GM21423 (cell line): ENCODE results near the gene KIAA1549.

Source experiments
- ATAC-seq: cut with Tn5 transposase; IDR thresholded peaks from one replicate; pipeline ENCODE4 v1.9.1; 2021; ENCODE audit warnings: mild to moderate bottlenecking, moderate library complexity; ENCODE audit not compliant: unreplicated experiment

Gene KIAA1549

DNA sequence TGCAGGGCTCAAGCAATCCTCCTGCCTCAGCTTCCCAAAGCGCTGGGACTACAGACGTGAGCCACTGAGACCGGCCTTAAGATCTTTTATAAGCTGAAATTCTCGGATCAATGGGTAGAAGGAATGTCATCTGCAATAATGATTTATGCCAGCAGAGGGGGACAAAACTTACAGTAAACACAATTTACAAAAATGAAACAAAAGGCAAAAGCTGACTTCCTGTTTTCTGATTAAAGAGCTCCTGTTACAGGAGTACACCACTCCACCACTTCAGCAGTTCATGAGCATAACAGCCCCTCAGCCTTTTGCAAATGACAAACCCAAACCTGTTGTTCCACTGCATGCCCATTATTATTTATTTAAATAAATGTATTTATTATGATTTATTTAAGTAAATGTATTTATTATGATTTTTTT lies 94.7 kb downstream of the KIAA1549 start:
- ATAC-seq = peak; percentile 84

DNA sequence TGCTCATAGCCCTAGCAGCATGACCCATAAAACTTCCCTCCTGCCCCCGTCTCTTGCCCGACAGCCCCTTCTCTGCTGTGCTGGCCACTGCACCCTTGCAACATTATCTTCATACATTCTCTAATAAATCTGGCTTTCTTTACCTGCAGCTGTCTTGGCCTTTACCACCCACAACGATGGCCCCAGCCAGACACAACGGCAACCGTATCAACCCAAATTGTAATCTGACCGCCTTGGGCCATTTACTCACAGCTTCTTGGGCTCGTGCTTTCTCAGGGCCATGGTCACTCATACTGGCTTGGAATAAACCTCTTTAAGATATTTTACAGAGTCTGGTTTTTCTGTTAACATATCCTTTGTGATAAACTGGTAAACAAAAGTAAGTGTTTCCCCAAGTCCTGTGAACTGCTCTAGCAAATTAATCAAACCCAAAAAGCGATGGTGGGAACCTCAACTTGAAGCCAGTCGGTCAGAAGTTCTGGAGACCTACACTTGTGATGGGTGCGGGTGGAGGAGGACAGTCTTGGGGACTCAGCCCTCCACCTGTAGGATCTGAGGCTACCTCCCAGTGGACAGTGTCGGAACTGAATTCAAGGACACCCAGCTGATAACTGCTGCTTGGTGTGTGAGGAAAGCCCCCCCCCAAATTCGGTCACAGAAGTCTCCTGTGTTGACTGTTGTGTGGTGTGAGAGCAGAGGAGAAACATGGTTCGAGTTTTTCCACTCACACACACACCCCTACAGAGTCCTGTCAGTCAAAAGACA lies 95.6 kb downstream of the KIAA1549 start:
- ATAC-seq = no peak

DNA sequence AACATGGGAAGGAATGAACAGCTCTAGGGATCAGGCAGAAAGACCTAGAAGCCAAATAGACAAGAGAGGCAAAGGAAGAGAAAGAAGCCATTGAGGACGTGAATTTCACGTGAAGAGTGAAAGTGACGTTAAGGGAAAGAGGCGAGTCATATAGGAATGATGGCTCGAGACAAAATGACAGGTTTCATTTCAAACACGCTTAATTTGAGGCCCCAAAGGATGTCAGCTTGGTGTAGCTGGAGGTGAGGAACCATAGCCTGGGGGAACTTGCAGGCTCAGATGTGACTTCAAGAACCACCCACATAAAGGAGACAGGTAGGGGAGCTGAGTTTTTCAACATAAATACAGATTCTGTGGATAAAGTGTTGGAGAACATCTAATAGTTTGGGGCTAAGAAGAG lies 98.9 kb downstream of the KIAA1549 start:
- no peak for ATAC-seq

DNA sequence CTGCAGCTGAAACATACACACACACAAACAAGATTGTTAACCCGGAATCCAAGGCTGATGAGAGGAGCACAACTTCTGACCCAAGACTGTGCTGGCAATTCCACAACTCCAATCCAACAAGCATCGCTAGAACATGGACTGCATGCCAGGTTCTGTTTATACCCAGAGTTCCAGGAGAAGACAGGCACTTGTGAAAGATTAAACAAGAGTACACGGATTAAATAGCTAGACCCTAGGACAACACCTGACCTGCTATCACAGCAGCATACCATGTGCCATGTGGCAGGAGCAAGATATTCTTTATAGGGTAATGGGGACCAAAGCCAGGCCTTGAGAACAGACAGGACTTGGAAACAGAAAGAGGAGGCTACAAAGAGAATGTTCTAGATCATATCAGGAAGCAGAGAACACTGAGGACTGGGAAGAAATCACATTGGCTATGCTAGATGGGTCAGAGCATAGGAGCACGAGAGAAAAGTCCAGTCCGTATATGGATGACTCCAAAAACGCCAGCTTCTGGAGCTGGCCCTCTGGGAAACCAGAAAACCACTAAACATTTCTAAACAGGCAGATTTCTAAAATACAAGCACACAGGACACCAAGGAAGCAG lies 99.5 kb downstream of the KIAA1549 start:
- no peak for ATAC-seq

- no peak for ATAC-seq
Measured at GRCh38 chr7:138880881-138881578, 100.2 kb downstream of the KIAA1549 start.

GRCh38 chr7:138879356-138879755 lies 101.8 kb downstream of the KIAA1549 start:
- ATAC-seq = no peak

GRCh38 chr7:138878856-138879255 lies 102.3 kb downstream of the KIAA1549 start:
- no peak for ATAC-seq

- ATAC-seq = no peak
Measured at GRCh38 chr7:138878051-138878450, 103.1 kb downstream of the KIAA1549 start.

- ATAC-seq = no peak
Measured at GRCh38 chr7:138876326-138876725, 104.9 kb downstream of the KIAA1549 start.

- no peak for ATAC-seq
Measured at GRCh38 chr7:138875794-138876193, 105.4 kb downstream of the KIAA1549 start.

- no peak for ATAC-seq
Measured at GRCh38 chr7:138873220-138873892, 107.8 kb downstream of the KIAA1549 start.

DNA sequence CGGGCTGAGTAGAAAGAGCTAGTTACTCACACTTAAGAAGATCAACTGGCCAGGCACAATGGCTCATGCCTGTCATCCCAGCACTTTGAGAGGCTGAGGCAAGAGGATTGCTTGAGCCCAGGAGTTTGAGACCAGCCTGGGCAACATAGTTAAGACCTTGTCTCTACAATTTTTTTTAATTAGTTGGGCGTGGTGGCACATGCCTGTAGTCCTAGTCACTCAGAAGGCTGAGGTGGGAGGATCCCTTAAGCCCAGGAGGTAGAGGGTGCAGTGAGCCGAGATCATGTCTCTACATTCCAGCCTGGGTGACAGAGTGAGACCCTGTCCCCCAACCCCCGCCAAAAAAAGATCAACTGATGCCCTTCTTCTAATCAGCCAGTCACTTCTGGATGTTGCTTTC lies 108.6 kb downstream of the KIAA1549 start:
- ATAC-seq = no peak

GRCh38 chr7:138871814-138872090 lies 109.4 kb downstream of the KIAA1549 start:
- ATAC-seq = no peak

DNA sequence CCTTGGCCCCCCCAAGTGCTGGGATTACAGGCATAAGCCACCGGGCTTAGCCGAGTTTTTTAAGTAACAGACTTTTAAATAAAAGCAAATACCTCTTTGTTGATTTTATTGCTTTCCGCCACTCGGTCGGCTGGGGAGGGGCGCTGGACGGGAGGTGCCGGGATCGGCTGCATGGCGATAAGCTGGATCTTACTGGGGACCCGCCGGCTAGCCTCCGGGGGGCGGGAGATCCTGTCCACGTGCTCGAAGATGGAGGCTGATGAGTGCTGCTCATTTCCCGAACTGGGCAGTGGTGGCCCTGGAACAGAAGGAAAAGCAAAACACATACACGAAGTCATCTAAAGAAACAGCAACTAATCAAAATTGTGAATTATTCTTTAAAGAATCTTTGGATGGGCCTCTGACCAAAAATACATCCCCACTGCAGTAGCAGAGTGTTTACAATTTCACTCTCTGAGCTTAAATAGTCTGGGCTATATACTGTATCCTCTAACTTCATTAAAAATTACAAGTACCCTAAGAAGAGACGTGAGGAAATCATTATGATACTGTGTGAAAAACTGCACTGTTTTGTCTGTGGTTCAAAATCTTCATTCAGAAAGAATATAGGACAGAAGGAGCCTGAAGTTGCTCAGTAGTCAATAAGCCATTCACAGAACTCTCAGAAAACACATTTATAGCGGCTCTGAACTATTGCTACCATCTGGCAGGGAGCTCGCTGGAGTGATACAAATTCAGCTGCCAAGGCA lies 110.0 kb downstream of the KIAA1549 start:
- ATAC-seq = no peak

DNA sequence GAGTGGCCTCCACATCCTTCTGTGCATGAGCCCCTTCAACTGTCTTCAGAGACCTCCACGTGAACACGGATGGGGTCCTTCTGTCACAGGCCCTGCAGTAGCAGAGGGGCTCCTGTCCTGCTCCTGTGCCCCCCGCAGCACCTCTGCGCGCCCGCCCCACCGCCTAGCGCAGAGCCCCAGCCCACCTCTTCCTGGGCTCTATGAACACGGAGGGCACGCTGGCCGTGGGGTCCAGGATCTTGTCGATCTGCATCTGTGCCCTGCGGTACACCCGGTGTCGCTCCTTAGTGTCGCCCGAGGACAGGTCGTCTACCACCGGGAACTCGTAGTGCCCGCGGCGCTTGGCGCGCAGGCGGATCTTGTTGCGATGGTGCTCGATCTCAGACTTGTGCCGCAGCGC lies 111.8 kb downstream of the KIAA1549 start:
- ATAC-seq = no peak

- ATAC-seq = no peak
Measured at GRCh38 chr7:138868711-138869110, 112.5 kb downstream of the KIAA1549 start.

DNA sequence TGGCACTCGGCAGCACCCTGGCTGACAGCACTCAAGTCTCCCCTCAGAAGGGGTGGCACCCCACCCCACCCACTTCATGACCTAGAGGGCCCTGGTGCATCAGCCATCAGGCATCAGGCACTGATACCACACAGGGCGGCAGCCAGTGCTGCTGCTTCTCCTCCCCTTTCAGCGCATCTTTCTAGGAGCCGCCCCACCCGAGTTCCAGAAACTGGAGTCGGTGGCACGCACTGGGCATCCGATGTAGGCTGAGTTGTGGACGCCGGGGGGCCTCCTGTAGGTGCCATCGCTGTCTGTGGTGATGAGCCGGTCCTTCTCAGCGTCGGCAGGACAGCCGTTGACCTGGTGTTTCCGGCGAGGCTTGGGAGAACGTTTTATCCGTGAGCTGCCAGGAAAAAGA lies 113.4 kb downstream of the KIAA1549 start:
- ATAC-seq = no peak

- ATAC-seq = no peak
Measured at GRCh38 chr7:138866353-138866752, 114.8 kb downstream of the KIAA1549 start.

DNA sequence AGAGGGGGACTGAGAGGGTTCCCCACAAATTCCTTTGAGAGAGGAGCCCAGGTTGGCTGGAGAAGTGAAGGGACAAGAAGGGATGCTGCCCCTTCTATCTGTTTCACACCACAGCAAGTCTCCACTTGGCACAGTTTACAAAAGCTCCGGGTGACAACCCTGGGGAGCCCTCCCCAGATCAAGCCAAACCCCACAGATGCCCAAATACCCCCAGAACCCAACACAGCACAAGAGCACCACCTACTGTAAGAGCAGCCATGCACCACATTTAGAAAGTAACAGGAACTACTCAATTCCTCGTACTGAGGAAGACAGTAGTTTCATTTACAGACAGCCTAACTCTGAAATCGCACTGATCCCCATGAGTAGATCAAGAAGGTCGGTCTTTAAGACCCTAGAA lies 115.3 kb downstream of the KIAA1549 start:
- no peak for ATAC-seq

DNA sequence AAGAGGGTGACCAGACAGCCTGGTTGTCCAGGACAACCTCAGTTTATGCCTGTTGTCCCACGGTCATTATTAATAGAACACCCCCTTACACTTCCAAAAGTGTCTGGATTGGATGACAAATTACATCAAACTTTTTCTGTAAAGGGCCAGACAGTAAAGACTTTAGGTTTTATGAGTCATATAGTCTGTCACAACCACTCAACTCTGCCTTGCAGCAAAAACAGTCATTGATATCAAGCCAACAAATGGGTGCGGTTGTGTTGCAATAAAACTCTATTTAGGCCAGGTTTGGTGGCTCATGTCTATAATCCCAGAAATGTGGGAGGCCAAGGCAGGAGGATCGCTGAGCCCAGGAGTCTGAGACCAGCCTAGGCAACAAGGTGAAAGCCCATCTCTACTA lies 116.5 kb downstream of the KIAA1549 start:
- ATAC-seq = no peak

DNA sequence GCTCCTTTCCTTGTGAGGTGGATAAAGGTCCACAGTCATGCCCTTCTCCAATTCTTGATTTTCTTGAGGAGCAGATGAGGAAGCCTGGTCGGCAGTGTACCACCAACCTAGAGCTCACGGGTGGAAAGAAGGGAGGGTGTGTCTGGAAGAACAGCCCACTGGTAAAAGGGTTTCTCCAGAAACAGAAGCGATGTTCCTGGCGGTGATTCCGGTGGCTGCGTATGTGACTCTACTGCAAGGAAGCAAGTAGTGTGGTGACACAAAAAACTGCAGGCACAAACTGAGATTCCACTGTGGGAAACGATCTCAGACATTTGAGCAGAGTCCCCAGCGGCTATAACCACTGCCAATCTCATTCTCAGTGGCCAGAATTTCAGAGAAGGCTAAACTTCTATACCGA lies 117.3 kb downstream of the KIAA1549 start:
- ATAC-seq = no peak
